B cell (primary cell): ENCODE data around the gene DDX21.

Experiments
- EZH2 ChIP-seq: IDR thresholded peaks from 2 replicates; pipeline ENCODE4 v1.6.1; 2012; ENCODE audit warnings: borderline replicate concordance, low read depth, mild to moderate bottlenecking, moderate library complexity, low read length; ENCODE audit not compliant: insufficient read depth, poor library complexity, severe bottlenecking
- TF ChIP-seq, protein P1 (sequence below): fragments of 200-600 bp; IDR thresholded peaks from one replicate; pipeline ENCODE4 v1.8.0; 2022; ENCODE audit warnings: antibody characterized with exemption, mild to moderate bottlenecking

DNA sequence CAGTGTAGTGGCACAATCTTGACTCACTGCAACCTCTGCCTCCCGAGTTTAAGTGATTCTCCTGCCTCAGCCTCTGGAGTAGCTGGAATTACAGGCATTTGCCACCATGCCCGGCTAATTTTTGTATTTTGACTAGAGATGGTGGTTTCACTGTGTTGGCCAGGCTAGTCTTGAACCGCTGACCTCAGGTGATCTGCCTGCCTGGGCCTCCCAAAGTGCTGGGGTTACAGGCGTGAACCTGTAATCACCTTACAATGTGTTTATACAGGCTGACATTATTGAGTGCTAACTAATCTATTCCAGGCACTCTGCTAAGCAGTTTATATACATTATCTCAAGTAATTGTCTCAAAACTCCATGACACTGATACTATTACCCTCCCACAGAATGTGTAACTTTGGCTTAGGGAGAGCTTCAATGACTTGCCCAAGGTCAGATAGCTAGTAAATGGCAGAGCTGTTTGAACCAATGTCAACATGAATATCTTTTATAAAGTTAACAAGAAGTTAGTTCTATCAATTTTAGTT is 69.5 kb downstream of the DDX21 start:
- TF ChIP-seq, protein P1, sequence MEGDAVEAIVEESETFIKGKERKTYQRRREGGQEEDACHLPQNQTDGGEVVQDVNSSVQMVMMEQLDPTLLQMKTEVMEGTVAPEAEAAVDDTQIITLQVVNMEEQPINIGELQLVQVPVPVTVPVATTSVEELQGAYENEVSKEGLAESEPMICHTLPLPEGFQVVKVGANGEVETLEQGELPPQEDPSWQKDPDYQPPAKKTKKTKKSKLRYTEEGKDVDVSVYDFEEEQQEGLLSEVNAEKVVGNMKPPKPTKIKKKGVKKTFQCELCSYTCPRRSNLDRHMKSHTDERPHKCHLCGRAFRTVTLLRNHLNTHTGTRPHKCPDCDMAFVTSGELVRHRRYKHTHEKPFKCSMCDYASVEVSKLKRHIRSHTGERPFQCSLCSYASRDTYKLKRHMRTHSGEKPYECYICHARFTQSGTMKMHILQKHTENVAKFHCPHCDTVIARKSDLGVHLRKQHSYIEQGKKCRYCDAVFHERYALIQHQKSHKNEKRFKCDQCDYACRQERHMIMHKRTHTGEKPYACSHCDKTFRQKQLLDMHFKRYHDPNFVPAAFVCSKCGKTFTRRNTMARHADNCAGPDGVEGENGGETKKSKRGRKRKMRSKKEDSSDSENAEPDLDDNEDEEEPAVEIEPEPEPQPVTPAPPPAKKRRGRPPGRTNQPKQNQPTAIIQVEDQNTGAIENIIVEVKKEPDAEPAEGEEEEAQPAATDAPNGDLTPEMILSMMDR, result no peak
- TF ChIP-seq EZH2, result no peak
